Nephron progenitor cell (in vitro differentiated cells): ENCODE results near the gene CMTR1.
"Not testable (repeated sequence)": the region's sequence is repeated elsewhere in the genome, so short reads cannot be mapped to it uniquely, and the experiment has no call there.

ENCODE experiments used
- DNase-seq: peaks from one replicate; pipeline ENCODE4 v3.0.0; 2021
- H3K27ac Mint-ChIP-seq: 2 replicates; pipeline ENCODE4 v1.8.0; 2021; ENCODE audit warnings: mild to moderate bottlenecking, moderate library complexity, mixed read lengths
- H3K27me3 Mint-ChIP-seq: 2 replicates; pipeline ENCODE4 v1.8.0; 2021; ENCODE audit warnings: mild to moderate bottlenecking, low read depth, mixed read lengths; ENCODE audit not compliant: poor library complexity
- H3K36me3 Mint-ChIP-seq: 2 replicates; pipeline ENCODE4 v1.8.0; 2021; ENCODE audit warnings: low read depth, mixed read lengths
- H3K4me1 Mint-ChIP-seq: 2 replicates; pipeline ENCODE4 v1.8.0; 2021; ENCODE audit warnings: mixed read lengths
- H3K4me3 Mint-ChIP-seq: 2 replicates; pipeline ENCODE4 v1.8.0; 2021; ENCODE audit warnings: mild to moderate bottlenecking, moderate library complexity, mixed read lengths
- H3K9me3 Mint-ChIP-seq: 2 replicates; pipeline ENCODE4 v1.8.0; 2021; ENCODE audit warnings: mild to moderate bottlenecking, moderate library complexity, mixed read lengths
- CTCF ChIP-seq: fragments of 200-600 bp; sonication (generic); IDR thresholded peaks from 2 replicates; pipeline ENCODE4 v1.5.0; 2021; ENCODE audit warnings: antibody characterized with exemption

CMTR1 gene

GRCh38 chr6:37441651-37442050 lies 8.6 kb downstream of the CMTR1 start:
- H3K4me3 Mint-ChIP-seq, result no peak overlapping the region
- no peaks in the 10 kb centered on the region for H3K27me3 Mint-ChIP-seq
- H3K9me3 Mint-ChIP-seq, result no peaks in the 10 kb centered on the region
- peaks cover 34% of the 10 kb centered on the region for H3K36me3 Mint-ChIP-seq
- DNase-seq, result no peak
- H3K4me1 Mint-ChIP-seq, result no peaks in the 10 kb centered on the region
- H3K27ac Mint-ChIP-seq, result no peak overlapping the region
- no peak for TF ChIP-seq CTCF

GRCh38 chr6:37442416-37443215 lies 9.6 kb downstream of the CMTR1 start:
- TF ChIP-seq CTCF, result no peak
- Mint-ChIP-seq H3K9me3 (no peaks in the 10 kb centered on the region), H3K4me1 (no peaks in the 10 kb centered on the region), H3K36me3 (peaks cover 35% of the 10 kb centered on the region), H3K27me3 (no peaks in the 10 kb centered on the region), H3K27ac (no peak overlapping the region), H3K4me3 (no peak overlapping the region)
- no peak for DNase-seq

- H3K4me1 Mint-ChIP-seq, H3K27me3 Mint-ChIP-seq, H3K27ac Mint-ChIP-seq, H3K4me3 Mint-ChIP-seq, DNase-seq, H3K9me3 Mint-ChIP-seq: not testable (repeated sequence)
- H3K36me3 Mint-ChIP-seq, result peaks cover 31% of the 10 kb centered on the region
These were observed 10.2 kb downstream of the CMTR1 start for GRCh38 chr6:37443216-37443542.

DNA sequence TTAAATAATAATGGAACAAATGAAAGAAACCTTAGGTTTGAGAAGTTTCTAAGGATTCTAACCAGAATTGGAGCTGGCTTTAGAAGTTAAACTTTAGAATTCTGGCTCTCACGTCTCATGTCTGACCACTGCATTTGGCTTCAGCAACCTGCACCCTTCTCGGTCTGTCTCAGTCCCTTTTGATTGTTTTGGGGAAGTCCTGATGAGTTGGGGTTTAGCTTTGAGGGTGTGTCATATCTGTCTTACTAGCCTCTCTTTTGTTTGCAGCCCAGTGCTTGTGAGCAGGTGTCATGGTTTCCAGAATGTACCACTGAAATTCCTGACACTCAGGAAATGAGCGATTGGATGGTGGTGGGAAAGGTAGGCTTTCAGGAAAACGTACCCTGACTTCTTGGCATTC lies 17.0 kb downstream of the CMTR1 start:
- TF ChIP-seq CTCF, result no peak
- Mint-ChIP-seq H3K27ac (no peak overlapping the region), H3K27me3 (no peaks in the 10 kb centered on the region), H3K36me3 (peaks cover 53% of the 10 kb centered on the region), H3K4me1 (peaks cover 4% of the 10 kb centered on the region), H3K9me3 (no peaks in the 10 kb centered on the region), H3K4me3 (no peak overlapping the region)
- no peak for DNase-seq

DNA sequence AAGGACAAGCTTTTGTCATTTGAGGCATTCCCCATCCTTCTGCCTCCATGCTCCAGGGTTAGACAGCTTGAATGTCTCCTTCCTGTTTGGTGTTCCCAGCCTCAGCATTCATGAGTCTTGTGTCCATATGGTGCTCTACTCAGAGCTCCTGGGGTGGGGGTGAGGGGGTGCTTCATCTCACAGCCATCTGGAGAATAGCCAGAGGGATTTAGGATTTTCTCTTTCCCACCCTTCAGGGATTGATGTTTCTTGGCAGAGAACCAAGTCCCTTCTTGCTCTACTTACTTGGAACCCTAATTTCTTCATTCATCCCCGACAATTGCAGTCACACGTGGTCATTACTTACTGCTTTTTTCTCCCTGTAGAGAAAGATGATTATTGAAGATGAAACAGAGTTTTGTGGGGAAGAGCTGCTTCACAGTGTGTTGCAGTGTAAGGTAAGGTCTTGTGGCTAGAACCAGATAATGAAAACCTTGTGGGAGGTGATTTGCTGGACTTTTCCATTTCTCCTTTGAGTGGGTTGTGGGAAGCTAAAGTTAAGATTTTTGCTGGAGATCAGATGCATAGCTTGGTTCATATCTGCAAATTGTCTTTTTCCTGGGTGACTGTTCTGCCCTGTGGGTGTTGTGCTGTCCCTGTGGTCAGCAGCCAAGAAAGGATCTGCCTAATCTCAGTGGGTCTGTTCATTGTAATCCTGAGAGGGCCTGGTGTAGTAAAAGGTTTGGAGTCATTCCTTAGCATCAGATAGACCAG lies 18.6 kb downstream of the CMTR1 start:
- peaks cover 5% of the 10 kb centered on the region for H3K4me1 Mint-ChIP-seq
- H3K4me3 Mint-ChIP-seq, result no peak overlapping the region

More for the DNA sequence above, 18.6 kb downstream of the CMTR1 start:
- Mint-ChIP-seq H3K36me3 (peaks cover 53% of the 10 kb centered on the region), H3K9me3 (no peaks in the 10 kb centered on the region), H3K27ac (no peak overlapping the region), H3K27me3 (peaks cover 3% of the 10 kb centered on the region)
- no peak for TF ChIP-seq CTCF
- no peak for DNase-seq
